HL-60 (cell line): Measurements from ENCODE around the gene SRCAP.

Experiments used
- CTCF ChIP-seq: IDR thresholded peaks from one replicate; pipeline ENCODE4 v1.5.1; 2011; ENCODE audit warnings: low read length, control low read depth, inconsistent platforms; ENCODE audit not compliant: insufficient read depth
- SPI1 ChIP-seq: IDR thresholded peaks from 2 replicates; pipeline ENCODE4 v1.6.1; 2012; ENCODE audit warnings: low read depth, mild to moderate bottlenecking, borderline replicate concordance

DNA sequence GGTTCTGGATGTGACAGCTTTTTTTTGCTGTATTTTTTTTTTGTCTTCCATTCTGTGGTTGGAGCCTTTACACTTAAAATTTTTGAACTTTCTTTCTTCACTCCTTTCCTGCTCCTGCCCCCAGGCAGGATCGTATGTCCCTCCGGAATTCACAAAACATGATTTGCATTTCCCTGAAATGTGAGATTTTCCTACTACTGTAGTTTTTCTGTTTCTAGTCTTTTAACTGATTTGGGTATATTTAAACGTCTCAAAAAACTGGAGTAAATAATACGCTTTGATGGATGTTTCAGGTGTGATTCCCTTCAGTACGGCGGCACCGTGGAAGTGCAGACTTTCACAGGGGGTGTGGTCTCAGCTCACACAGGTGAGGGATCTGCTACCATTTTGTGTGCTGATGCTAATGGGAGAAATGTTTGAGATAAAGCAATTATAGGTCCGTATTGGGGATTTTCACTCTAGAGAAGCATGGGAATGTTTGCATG is 686 bp downstream of the SRCAP start:
- TF ChIP-seq CTCF (no peak), SPI1 (no peak)
